ENCODE data around the gene LATS1. TPM values are rescaled to one million over a fixed set of nuclear protein-coding genes. Genes with fewer than 3 reads are reported as not detected.

The LATS1 gene
- total RNA-seq, 1 experiment from 2014 or later, result 39.6 TPM

GRCh38 chr6:149729824-149730223, 11.9 kb upstream of the LATS1 start:
- H3K27me3 ChIP-seq (replicated peaks; ENCODE audit: insufficient read depth, low read depth, low read length, poor library complexity), result no peaks in the 10 kb centered on the region
- no peak for DNase-seq (ENCODE audit: low spot score)
- CTCF ChIA-PET, result no interaction called here
- no TSS peak for BruUV-seq (replicated peaks)
- H3K4me1 ChIP-seq (ENCODE audit: insufficient read depth, low read length, poor library complexity, severe bottlenecking), result no peaks in the 10 kb centered on the region
- TF ChIP-seq EZH2 (IDR thresholded peaks at IDR 0.05; ENCODE audit: borderline replicate concordance, low read depth, low read length, poor library complexity, severe bottlenecking) (no peak), CTCF (conservative IDR thresholded peaks at IDR 0.05; ENCODE audit: low read depth, low read length) (no peak)
- H3K36me3 ChIP-seq (ENCODE audit: insufficient read depth, low read length, poor library complexity, severe bottlenecking), result peaks cover 68% of the 10 kb centered on the region
- POLR2A ChIA-PET (ENCODE audit: low non-redundant PET), result no interaction called here
- H3K27ac ChIP-seq (ENCODE audit: low read depth, low read length, poor library complexity, severe bottlenecking), result no peak overlapping the region
- no peak overlapping the region for H3K4me3 ChIP-seq (ENCODE audit: low read depth, low read length, poor library complexity, severe bottlenecking)
- no peaks in the 10 kb centered on the region for H3K9me3 ChIP-seq (ENCODE audit: low read depth, low read length, poor library complexity, severe bottlenecking)
- intact Hi-C loops (cut with micrococcal nuclease; ENCODE audit: unreplicated experiment), result no loop called here

GRCh38 chr6:149728499-149729234, 10.8 kb upstream of the LATS1 start:
- no peak for TF ChIP-seq CTCF (conservative IDR thresholded peaks at IDR 0.05; ENCODE audit: low read depth, low read length)
- no peak for TF ChIP-seq EZH2 (IDR thresholded peaks at IDR 0.05; ENCODE audit: borderline replicate concordance, low read depth, low read length, poor library complexity, severe bottlenecking)
- intact Hi-C loops (cut with micrococcal nuclease; ENCODE audit: unreplicated experiment), result no loop called here
- H3K4me3 ChIP-seq (ENCODE audit: low read depth, low read length, poor library complexity, severe bottlenecking), result no peak overlapping the region
- no peak for DNase-seq (ENCODE audit: low spot score)
- no peak overlapping the region for H3K27ac ChIP-seq (ENCODE audit: low read depth, low read length, poor library complexity, severe bottlenecking)
- no peaks in the 10 kb centered on the region for H3K9me3 ChIP-seq (ENCODE audit: low read depth, low read length, poor library complexity, severe bottlenecking)
- ChIA-PET POLR2A (ENCODE audit: low non-redundant PET) (no interaction called here), CTCF (no interaction called here)
- BruUV-seq (replicated peaks), result no TSS peak
- peaks cover 57% of the 10 kb centered on the region for H3K36me3 ChIP-seq (ENCODE audit: insufficient read depth, low read length, poor library complexity, severe bottlenecking)
- H3K4me1 ChIP-seq (ENCODE audit: insufficient read depth, low read length, poor library complexity, severe bottlenecking), result no peaks in the 10 kb centered on the region
- H3K27me3 ChIP-seq (replicated peaks; ENCODE audit: insufficient read depth, low read depth, low read length, poor library complexity), result no peaks in the 10 kb centered on the region

GRCh38 chr6:149727793-149728498, 10.0 kb upstream of the LATS1 start:
- Histone ChIP-seq H3K27me3 (replicated peaks; ENCODE audit: insufficient read depth, low read depth, low read length, poor library complexity) (no peaks in the 10 kb centered on the region), H3K9me3 (ENCODE audit: low read depth, low read length, poor library complexity, severe bottlenecking) (no peaks in the 10 kb centered on the region), H3K27ac (ENCODE audit: low read depth, low read length, poor library complexity, severe bottlenecking) (no peak overlapping the region), H3K4me3 (ENCODE audit: low read depth, low read length, poor library complexity, severe bottlenecking) (no peak overlapping the region), H3K36me3 (ENCODE audit: insufficient read depth, low read length, poor library complexity, severe bottlenecking) (peaks cover 51% of the 10 kb centered on the region), H3K4me1 (ENCODE audit: insufficient read depth, low read length, poor library complexity, severe bottlenecking) (no peaks in the 10 kb centered on the region)
- no peak for DNase-seq (ENCODE audit: low spot score)
- intact Hi-C loops (cut with micrococcal nuclease; ENCODE audit: unreplicated experiment), result no loop called here
- CTCF ChIA-PET, result no interaction called here
- BruUV-seq (replicated peaks), result no TSS peak
- TF ChIP-seq EZH2 (IDR thresholded peaks at IDR 0.05; ENCODE audit: borderline replicate concordance, low read depth, low read length, poor library complexity, severe bottlenecking), result no peak
- POLR2A ChIA-PET (ENCODE audit: low non-redundant PET), result no interaction called here

Measured in A673 (cell line).